ENCODE measurements around the gene HARBI1.

HARBI1 gene

GRCh38 chr11:46633291-46634217 is 16.5 kb upstream of the HARBI1 start:
- no peak for DNase-seq

GRCh38 chr11:46632502-46632901 is 15.5 kb upstream of the HARBI1 start:
- DNase-seq: no peak

GRCh38 chr11:46631676-46632075 is 14.6 kb upstream of the HARBI1 start:
- DNase-seq: no peak

- DNase-seq: no peak
Measured at GRCh38 chr11:46630237-46630636, 13.2 kb upstream of the HARBI1 start.

GRCh38 chr11:46628961-46629360 is 11.9 kb upstream of the HARBI1 start:
- no peak for DNase-seq

- no peak for DNase-seq
Measured at GRCh38 chr11:46625406-46625805, 8.4 kb upstream of the HARBI1 start.

GRCh38 chr11:46618837-46619236 is 1.8 kb upstream of the HARBI1 start:
- no peak for DNase-seq

GRCh38 chr11:46617972-46618314 is 916 bp upstream of the HARBI1 start:
- no peak for DNase-seq

GRCh38 chr11:46616551-46617133 is 385 bp downstream of the HARBI1 start:
- no peak for DNase-seq

- DNase-seq: no peak
Measured at GRCh38 chr11:46615756-46616155, 1.3 kb downstream of the HARBI1 start.

- DNase-seq: no peak
Measured at GRCh38 chr11:46612326-46612725, 4.7 kb downstream of the HARBI1 start.

- DNase-seq: no peak
Measured at GRCh38 chr11:46611526-46612304, 5.3 kb downstream of the HARBI1 start.

GRCh38 chr11:46609386-46609785 is 7.6 kb downstream of the HARBI1 start:
- DNase-seq: no peak

GRCh38 chr11:46607516-46607915 is 9.5 kb downstream of the HARBI1 start:
- no peak for DNase-seq

GRCh38 chr11:46604796-46605195 is 12.2 kb downstream of the HARBI1 start:
- DNase-seq: no peak

- no peak for DNase-seq
Measured at GRCh38 chr11:46603704-46604308, 13.2 kb downstream of the HARBI1 start.

GRCh38 chr11:46601129-46601528 is 15.9 kb downstream of the HARBI1 start:
- DNase-seq: no peak

GRCh38 chr11:46600194-46600960 is 16.6 kb downstream of the HARBI1 start:
- DNase-seq: no peak

GRCh38 chr11:46599340-46600193 is 17.5 kb downstream of the HARBI1 start:
- DNase-seq: no peak

- no peak for DNase-seq
Measured at GRCh38 chr11:46597609-46598219, 19.3 kb downstream of the HARBI1 start.

GRCh38 chr11:46597155-46597554 is 19.9 kb downstream of the HARBI1 start:
- DNase-seq: no peak

All from activated effector memory CD4-positive, alpha-beta T cell treated with Interleukin-2 at 50 U/mL for 16 hours (primary cell).